ENCODE measurements around the gene R3HDM1. TPM values are rescaled to one million over a fixed set of nuclear protein-coding genes. Genes with fewer than 3 reads are reported as not detected.
"Not testable (repeated sequence)": the region's sequence is repeated elsewhere in the genome, so short reads cannot be mapped to it uniquely, and the experiment has no call there.

The R3HDM1 gene
- total RNA-seq, 2 donors from 2014 or later, result 9.3 to 51.5 TPM

- Histone ChIP-seq H3K9me3 (no peaks in the 10 kb centered on the region), H3K4me3 (no peak overlapping the region), H3K27ac (no peak overlapping the region), H3K36me3 (no peaks in the 10 kb centered on the region), H3K27me3 (replicated peaks; ENCODE audit: insufficient read depth) (no peaks in the 10 kb centered on the region), H3K4me1 (replicated peaks) (no peaks in the 10 kb centered on the region)
- 97% methylated on average over 4 of the region's 4 CpGs for WGBS
- DNase-seq (ENCODE audit: low spot score), result no peak
- intact Hi-C loops (cut with DNase I), result loop anchor here (2.0 kb wide), 1 partner anchor 703 kb away; no protein-coding TSS in a partner anchor
- TF ChIP-seq POLR2AphosphoS5 (IDR thresholded peaks at IDR 0.05) (no peak), POLR2A (IDR thresholded peaks at IDR 0.05) (no peak), CTCF (IDR thresholded peaks at IDR 0.05) (no peak)
These were observed 176.9 kb downstream of the R3HDM1 start for GRCh38 chr2:135708159-135708558.

DNA sequence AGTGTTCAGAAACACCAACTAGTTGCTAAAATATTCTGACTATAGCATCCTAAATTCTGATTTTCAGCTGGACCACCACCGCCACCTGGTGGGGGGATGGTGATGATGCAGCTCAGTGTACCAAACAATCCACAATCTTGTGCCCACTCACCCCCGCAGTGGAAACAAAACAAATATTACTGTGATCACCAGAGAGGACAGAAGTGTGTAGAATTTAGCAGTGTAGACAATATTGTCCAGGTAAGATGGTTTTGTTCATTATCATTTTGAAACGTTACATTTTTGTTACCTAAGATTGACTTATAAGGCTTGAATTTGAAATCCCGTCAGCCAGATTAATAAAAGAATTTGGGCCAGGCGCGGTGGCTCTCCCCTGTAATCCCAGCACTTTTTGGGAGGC lies 178.7 kb downstream of the R3HDM1 start:
- DNase-seq (ENCODE audit: low spot score), result peak; percentile 34

GRCh38 chr2:135715086-135715485 lies 183.8 kb downstream of the R3HDM1 start:
- H3K9me3 ChIP-seq; DNase-seq (ENCODE audit: low spot score); H3K27me3 ChIP-seq (replicated peaks; ENCODE audit: insufficient read depth); H3K27ac ChIP-seq; H3K4me3 ChIP-seq; H3K36me3 ChIP-seq; intact Hi-C loops (cut with DNase I); H3K4me1 ChIP-seq (replicated peaks): not testable (repeated sequence)
- 97% methylated on average over 9 of the region's 9 CpGs for WGBS

More for the DNA sequence above, 178.7 kb downstream of the R3HDM1 start:
- intact Hi-C loops (cut with DNase I), result loop anchor here (2.0 kb wide), 1 partner anchor 705 kb away; no protein-coding TSS in a partner anchor
- 61% methylated on average over 6 of the region's 6 CpGs for WGBS
- no peak overlapping the region for H3K4me3 ChIP-seq
- H3K4me1 ChIP-seq (replicated peaks), result no peaks in the 10 kb centered on the region
- H3K9me3 ChIP-seq, result no peaks in the 10 kb centered on the region
- no peak overlapping the region for H3K27ac ChIP-seq
- H3K36me3 ChIP-seq, result no peaks in the 10 kb centered on the region
- no peaks in the 10 kb centered on the region for H3K27me3 ChIP-seq (replicated peaks; ENCODE audit: insufficient read depth)
- TF ChIP-seq CTCF (IDR thresholded peaks at IDR 0.05) (peak; percentile 84 to 94 (median 86)), POLR2AphosphoS5 (IDR thresholded peaks at IDR 0.05) (no peak), POLR2A (IDR thresholded peaks at IDR 0.05) (no peak)

DNA sequence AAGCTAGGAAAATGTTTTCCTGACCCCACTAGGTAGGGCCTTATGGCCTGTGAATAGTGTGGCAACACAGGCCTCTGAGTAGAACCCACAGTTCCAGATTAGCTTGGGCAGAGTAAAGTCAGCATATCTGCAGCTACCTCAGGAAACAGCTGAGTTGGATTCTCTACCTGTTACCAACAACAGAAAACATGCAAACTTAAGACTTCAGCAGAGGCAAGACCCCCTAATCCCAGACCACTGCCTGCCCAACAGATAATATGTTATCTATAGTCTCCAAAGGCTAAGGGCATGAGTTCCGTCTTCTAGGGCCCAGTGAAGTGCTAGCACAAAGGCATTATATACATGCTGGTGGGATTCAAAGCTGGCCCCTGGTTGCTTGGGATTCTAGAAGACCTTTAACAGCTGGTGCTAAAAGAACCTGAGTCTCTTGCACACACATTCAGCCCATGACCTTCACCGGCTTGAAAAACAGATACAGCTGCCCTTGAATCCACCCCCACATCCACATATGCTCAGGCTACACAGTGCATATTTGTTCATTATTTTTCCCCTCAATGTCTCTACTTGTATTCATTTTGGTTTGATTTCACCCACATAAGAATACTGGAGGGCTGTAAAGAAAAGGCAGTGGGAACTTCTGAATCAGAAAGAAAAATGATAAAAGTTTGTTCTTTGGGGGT lies 196.9 kb downstream of the R3HDM1 start:
- Histone ChIP-seq H3K9me3 (no peaks in the 10 kb centered on the region), H3K4me1 (replicated peaks) (no peaks in the 10 kb centered on the region), H3K36me3 (no peaks in the 10 kb centered on the region), H3K27ac (no peak overlapping the region), H3K4me3 (no peak overlapping the region), H3K27me3 (replicated peaks; ENCODE audit: insufficient read depth) (no peaks in the 10 kb centered on the region)
- WGBS, result 93% methylated on average over 2 of the region's 2 CpGs
- TF ChIP-seq POLR2A (IDR thresholded peaks at IDR 0.05) (no peak), CTCF (IDR thresholded peaks at IDR 0.05) (no peak), POLR2AphosphoS5 (IDR thresholded peaks at IDR 0.05) (no peak)
- intact Hi-C loops (cut with DNase I), result no loop called here
- no peak for DNase-seq (ENCODE audit: low spot score)

GRCh38 chr2:135732561-135732960 lies 201.3 kb downstream of the R3HDM1 start:
- no peak for TF ChIP-seq POLR2AphosphoS5 (IDR thresholded peaks at IDR 0.05)
- no peak for TF ChIP-seq CTCF (IDR thresholded peaks at IDR 0.05)
- TF ChIP-seq POLR2A (IDR thresholded peaks at IDR 0.05), result no peak
- H3K4me1 ChIP-seq (replicated peaks), result no peaks in the 10 kb centered on the region
- H3K27me3 ChIP-seq (replicated peaks; ENCODE audit: insufficient read depth), result no peaks in the 10 kb centered on the region
- intact Hi-C loops (cut with DNase I), result no loop called here
- no peak for DNase-seq (ENCODE audit: low spot score)
- H3K4me3 ChIP-seq, result no peak overlapping the region
- no peak overlapping the region for H3K27ac ChIP-seq
- H3K9me3 ChIP-seq, result no peaks in the 10 kb centered on the region
- 91% methylated on average over 5 of the region's 5 CpGs for WGBS
- no peaks in the 10 kb centered on the region for H3K36me3 ChIP-seq

Measured in prostate gland (tissue), 2 donors.